Mesendoderm (in vitro differentiated cells): ENCODE data around the gene FIBP.

Experiments used
- DNase-seq: peaks from one replicate; pipeline ENCODE4 v3.0.0; 2013
- H2AK5ac ChIP-seq: 2 replicates; pipeline ENCODE4 v1.6.1; 2013; ENCODE audit warnings: low read length, inconsistent platforms
- H2BK120ac ChIP-seq: 2 replicates; pipeline ENCODE4 v1.6.1; 2013; ENCODE audit warnings: low read depth, mild to moderate bottlenecking, low read length, moderate library complexity, mixed read lengths
- H2BK15ac ChIP-seq: replicated peaks from 2 replicates; pipeline ENCODE4 v1.6.1; 2013; ENCODE audit warnings: low read depth, mild to moderate bottlenecking, moderate library complexity
- H2BK5ac ChIP-seq: 2 replicates; pipeline ENCODE4 v1.6.1; 2013; ENCODE audit warnings: low read length, inconsistent platforms
- H3K18ac ChIP-seq: 2 replicates; pipeline ENCODE4 v1.6.1; 2013; ENCODE audit warnings: mild to moderate bottlenecking, low read length, mixed read lengths
- H3K23ac ChIP-seq: one replicate; pipeline ENCODE4 v1.6.1; 2013; ENCODE audit warnings: low read length
- H3K27ac ChIP-seq: 2 replicates; pipeline ENCODE4 v1.5.1; 2013; ENCODE audit warnings: low read depth, mild to moderate bottlenecking, inconsistent platforms, low read length, moderate library complexity
- H3K27me3 ChIP-seq: 2 replicates; pipeline ENCODE4 v1.6.1; 2013; ENCODE audit warnings: low read length, control low read depth, mild to moderate bottlenecking, inconsistent platforms; ENCODE audit not compliant: insufficient read depth, poor library complexity
- H3K36me3 ChIP-seq: 2 replicates; pipeline ENCODE4 v1.6.1; 2013; ENCODE audit warnings: low read length, inconsistent platforms; ENCODE audit not compliant: control insufficient read depth, insufficient read depth
- H3K4ac ChIP-seq: one replicate; pipeline ENCODE4 v1.6.1; 2013; ENCODE audit warnings: low read depth, mild to moderate bottlenecking, low read length, moderate library complexity
- H3K4me1 ChIP-seq: 2 replicates; pipeline ENCODE4 v1.6.1; 2013; ENCODE audit warnings: low read depth, low read length, inconsistent platforms; ENCODE audit not compliant: control insufficient read depth
- H3K4me2 ChIP-seq: 2 replicates; pipeline ENCODE4 v1.6.1; 2013; ENCODE audit warnings: low read length
- H3K4me3 ChIP-seq: 2 replicates; pipeline ENCODE4 v1.5.1; 2013; ENCODE audit warnings: mild to moderate bottlenecking, low read length
- H3K56ac ChIP-seq: one replicate; pipeline ENCODE4 v1.6.1; 2013; ENCODE audit warnings: low read length
- H3K79me1 ChIP-seq: 2 replicates; pipeline ENCODE4 v1.6.1; 2013; ENCODE audit warnings: low read length, inconsistent platforms
- H3K79me2 ChIP-seq: 2 replicates; pipeline ENCODE4 v1.6.1; 2013; ENCODE audit warnings: mild to moderate bottlenecking, low read length; ENCODE audit not compliant: control insufficient read depth, insufficient read depth
- H3K9ac ChIP-seq: 2 replicates; pipeline ENCODE4 v1.6.1; 2013; ENCODE audit warnings: low read length, inconsistent platforms
- H4K5ac ChIP-seq: one replicate; pipeline ENCODE4 v1.6.1; 2013; ENCODE audit warnings: low read length
- H4K8ac ChIP-seq: one replicate; pipeline ENCODE4 v1.6.1; 2013; ENCODE audit warnings: low read depth, mild to moderate bottlenecking, control low read depth, low read length, moderate library complexity
- WGBS: extraction: QIAGEN DNeasy Blood & Tissue Kit; methylation state at CpG from one replicate; pipeline ENCODE4 v1.1.7; 2013; ENCODE audit warnings: low lambda C conversion rate, missing lambda C conversion rate; ENCODE audit not compliant: insufficient coverage; ENCODE audit errors: extremely low coverage; 5-methylcytosine and 5-hydroxymethylcytosine counted together

FIBP gene

DNA sequence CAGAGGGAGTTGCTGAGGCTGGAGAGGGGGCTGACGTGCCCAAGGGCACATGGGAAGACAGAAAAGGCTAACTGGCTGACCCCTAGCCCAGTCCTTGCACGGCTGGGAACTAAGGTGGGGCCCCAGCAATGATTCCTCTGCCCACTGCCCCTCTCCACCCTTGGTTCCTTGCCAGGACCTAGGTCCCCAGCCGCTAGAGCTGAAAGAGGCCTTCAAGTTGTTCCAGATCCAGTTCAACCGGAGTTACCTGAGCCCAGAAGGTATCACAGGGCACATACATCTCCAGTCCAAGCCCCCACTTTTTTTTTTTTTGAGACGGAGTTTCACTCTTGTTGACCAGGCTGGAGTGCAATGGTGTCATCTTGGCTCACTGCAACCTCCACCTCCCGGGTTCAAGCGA is 8.2 kb downstream of the FIBP start:
- H3K79me2 ChIP-seq, result no peaks in the 10 kb centered on the region
- H4K8ac ChIP-seq, result no peak overlapping the region
- no peak overlapping the region for H3K9ac ChIP-seq
- H4K5ac ChIP-seq, result no peak overlapping the region
- no peak overlapping the region for H3K18ac ChIP-seq
- H2BK120ac ChIP-seq, result no peak overlapping the region
- H2BK5ac ChIP-seq, result no peak overlapping the region
- H3K36me3 ChIP-seq, result peaks cover 9% of the 10 kb centered on the region
- H3K79me1 ChIP-seq, result peaks cover 2% of the 10 kb centered on the region
- no peaks in the 10 kb centered on the region for H3K4me1 ChIP-seq
- H3K27ac ChIP-seq, result no peak overlapping the region
- H3K4me2 ChIP-seq, result no peak overlapping the region
- H3K23ac ChIP-seq, result no peak overlapping the region
- no peak for DNase-seq
- no peaks in the 10 kb centered on the region for H3K27me3 ChIP-seq
- H2BK15ac ChIP-seq, result no peak overlapping the region
- no peak overlapping the region for H2AK5ac ChIP-seq
- no peak overlapping the region for H3K56ac ChIP-seq
- WGBS, result no CpG with 5 or more reads among the region's 7 CpGs
- H3K4me3 ChIP-seq, result no peak overlapping the region
- no peak overlapping the region for H3K4ac ChIP-seq

DNA sequence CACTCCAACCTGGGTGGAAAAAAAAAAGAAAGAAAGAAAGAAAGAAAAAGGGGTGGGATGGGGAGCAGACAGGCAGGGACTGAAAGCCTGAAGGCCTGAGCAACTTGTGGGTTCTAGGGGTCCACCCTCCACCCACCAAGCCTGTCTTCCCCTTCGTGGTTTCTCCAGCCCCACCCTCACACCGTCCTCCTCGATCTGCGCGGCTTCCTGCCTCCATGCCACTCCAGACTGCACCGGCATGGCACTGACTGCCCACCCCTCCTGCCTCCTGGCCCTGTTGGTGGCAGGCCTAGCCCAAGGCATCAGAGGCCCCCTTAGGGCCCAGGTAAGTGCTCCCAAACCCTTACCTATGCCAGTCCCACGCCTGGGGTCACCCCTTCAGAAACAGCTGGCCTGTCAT is 8.7 kb downstream of the FIBP start, which contains the start of gene CTSW:
CTSW (plus strand) TSS at position 221 of the 400 bp plus-strand sequence; CDS start at position 239, 18 bp downstream.
- H3K4me3 ChIP-seq, result no peak within 1 kb of the TSS

DNA sequence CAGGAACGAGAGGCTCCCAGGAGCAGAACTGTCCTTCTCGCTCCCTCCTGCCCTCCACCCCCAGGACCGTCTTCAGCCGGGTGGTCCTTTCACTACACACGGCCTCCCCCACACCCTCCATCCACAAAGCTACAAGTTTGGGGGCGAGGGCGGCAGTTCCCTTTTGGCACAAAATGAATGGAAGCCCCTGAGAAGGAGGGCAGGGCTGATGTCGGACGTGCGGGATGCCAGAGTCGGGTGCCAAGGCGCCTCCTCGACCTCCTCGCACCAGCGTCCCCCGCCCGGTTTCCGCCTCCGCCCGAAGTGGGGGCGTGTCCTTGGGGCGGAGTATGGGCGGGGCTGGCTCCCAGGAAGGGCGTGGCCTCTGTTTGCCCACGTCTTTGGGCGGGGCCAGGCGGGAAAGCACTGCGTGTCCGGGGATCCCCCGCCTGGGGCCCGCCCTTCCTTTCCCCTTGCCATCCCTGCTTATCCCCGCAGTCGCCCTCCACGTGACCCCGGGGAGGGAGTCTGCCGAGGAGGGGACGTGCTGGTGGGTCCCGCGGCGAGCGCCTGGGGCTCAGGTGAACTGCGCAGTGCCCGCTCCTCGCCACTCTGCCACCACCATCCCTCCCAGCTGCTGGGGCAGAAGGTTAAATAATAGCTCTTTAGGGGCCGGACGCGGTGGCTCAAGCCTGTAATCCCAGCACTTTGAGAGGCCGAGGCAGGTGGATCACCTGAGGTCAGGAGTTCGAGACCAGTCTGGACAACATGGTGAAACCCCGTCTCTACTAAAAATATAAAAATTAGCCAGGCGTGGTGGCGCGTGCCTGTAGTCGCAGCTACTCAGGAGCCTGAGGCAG is 14.7 kb downstream of the FIBP start:
- Histone ChIP-seq H2AK5ac (no peak overlapping the region), H3K4me1 (no peaks in the 10 kb centered on the region), H3K27me3 (no peaks in the 10 kb centered on the region), H2BK15ac (no peak overlapping the region), H3K79me1 (no peaks in the 10 kb centered on the region), H3K36me3 (no peaks in the 10 kb centered on the region), H3K79me2 (no peaks in the 10 kb centered on the region), H3K4ac (no peak overlapping the region), H3K4me2 (peak overlapping the region; percentile 99), H4K5ac (no peak overlapping the region), H3K23ac (peak overlapping the region; percentile 99), H3K56ac (peak overlapping the region; percentile 93), H3K9ac (peak overlapping the region; percentile 84), H4K8ac (no peak overlapping the region), H3K4me3 (peak overlapping the region; percentile 59), H2BK120ac (no peak overlapping the region), H2BK5ac (no peak overlapping the region), H3K27ac (no peak overlapping the region), H3K18ac (peak overlapping the region; percentile 94)
- DNase-seq, result peak; percentile 93
- no CpG with 5 or more reads among the region's 54 CpGs for WGBS

More for the DNA sequence above, 8.7 kb downstream of the FIBP start, which contains the start of gene CTSW:
- Histone ChIP-seq H2BK15ac (no peak within 1 kb of the TSS), H3K4me1 (no peaks in the 10 kb centered on the region), H2BK120ac (no peak within 1 kb of the TSS), H3K4me2 (no peak within 1 kb of the TSS), H3K79me1 (peaks cover 2% of the 10 kb centered on the region), H4K5ac (no peak within 1 kb of the TSS), H3K56ac (no peak within 1 kb of the TSS), H3K23ac (no peak within 1 kb of the TSS), H4K8ac (no peak within 1 kb of the TSS), H3K4ac (no peak within 1 kb of the TSS), H3K79me2 (no peaks in the 10 kb centered on the region), H2BK5ac (no peak within 1 kb of the TSS), H3K27ac (no peak within 1 kb of the TSS), H3K9ac (no peak within 1 kb of the TSS), H3K18ac (no peak within 1 kb of the TSS), H3K27me3 (no peaks in the 10 kb centered on the region), H3K36me3 (peaks cover 9% of the 10 kb centered on the region), H2AK5ac (no peak within 1 kb of the TSS)
- no peak for DNase-seq
- no CpG with 5 or more reads among the region's 7 CpGs for WGBS

DNA sequence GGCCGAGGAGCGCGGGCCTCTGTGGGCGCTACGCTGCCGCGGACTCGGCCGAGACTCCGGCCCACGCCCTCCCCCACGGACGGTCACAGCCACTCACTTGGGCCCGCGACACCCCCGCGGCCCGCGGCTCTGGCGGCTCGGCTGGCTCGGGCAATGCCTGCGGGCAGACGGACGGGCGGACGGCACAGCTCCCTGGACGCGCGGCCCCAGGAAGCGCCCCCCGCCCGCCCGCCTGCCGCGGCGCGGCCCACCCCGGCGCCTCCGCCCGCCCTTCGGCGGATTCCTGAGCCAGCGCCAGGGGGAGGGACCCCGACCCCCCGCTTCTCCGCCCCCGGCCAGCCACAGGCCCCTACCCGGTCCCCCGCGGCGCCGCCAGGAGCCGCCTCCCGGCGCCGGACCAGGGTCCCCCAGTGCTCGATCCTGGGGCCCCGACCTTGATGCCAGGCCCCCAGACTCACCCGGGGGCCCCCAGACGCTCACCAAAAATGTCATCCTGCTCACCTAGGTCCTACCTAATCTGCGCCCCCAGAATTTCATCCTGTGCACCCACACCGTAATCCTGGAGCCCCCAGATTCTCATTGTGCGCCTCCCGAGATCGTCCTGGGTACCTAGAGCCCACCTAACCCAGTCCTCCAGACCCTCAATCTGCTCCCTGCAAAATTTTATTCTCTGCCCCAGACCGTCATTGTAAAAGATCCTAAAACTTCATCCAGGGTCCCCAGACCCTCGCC is 15.5 kb downstream of the FIBP start, which contains the start of gene EFEMP2:
EFEMP2 (minus strand) TSS at position 215 of the 732 bp plus-strand sequence. CDS start 446 bp downstream, outside the sequence.
- Histone ChIP-seq H3K79me1 (no peaks in the 10 kb centered on the region), H2AK5ac (no peak within 1 kb of the TSS), H3K4me2 (peak within 1 kb of the TSS; percentile 99), H3K23ac (peak within 1 kb of the TSS; percentile 99), H3K18ac (peak within 1 kb of the TSS; percentile 94), H3K4me1 (no peaks in the 10 kb centered on the region), H3K9ac (peak within 1 kb of the TSS; percentile 88), H3K56ac (peak within 1 kb of the TSS; percentile 93), H3K36me3 (no peaks in the 10 kb centered on the region), H3K27ac (no peak within 1 kb of the TSS), H4K8ac (no peak within 1 kb of the TSS), H2BK5ac (no peak within 1 kb of the TSS), H4K5ac (no peak within 1 kb of the TSS), H2BK15ac (no peak within 1 kb of the TSS), H3K4me3 (peak within 1 kb of the TSS; percentile 59), H3K4ac (peak within 1 kb of the TSS; percentile 88), H3K27me3 (no peaks in the 10 kb centered on the region), H2BK120ac (peak within 1 kb of the TSS; percentile 38), H3K79me2 (no peaks in the 10 kb centered on the region)
- DNase-seq, result no peak
- no CpG with 5 or more reads among the region's 69 CpGs for WGBS

DNA sequence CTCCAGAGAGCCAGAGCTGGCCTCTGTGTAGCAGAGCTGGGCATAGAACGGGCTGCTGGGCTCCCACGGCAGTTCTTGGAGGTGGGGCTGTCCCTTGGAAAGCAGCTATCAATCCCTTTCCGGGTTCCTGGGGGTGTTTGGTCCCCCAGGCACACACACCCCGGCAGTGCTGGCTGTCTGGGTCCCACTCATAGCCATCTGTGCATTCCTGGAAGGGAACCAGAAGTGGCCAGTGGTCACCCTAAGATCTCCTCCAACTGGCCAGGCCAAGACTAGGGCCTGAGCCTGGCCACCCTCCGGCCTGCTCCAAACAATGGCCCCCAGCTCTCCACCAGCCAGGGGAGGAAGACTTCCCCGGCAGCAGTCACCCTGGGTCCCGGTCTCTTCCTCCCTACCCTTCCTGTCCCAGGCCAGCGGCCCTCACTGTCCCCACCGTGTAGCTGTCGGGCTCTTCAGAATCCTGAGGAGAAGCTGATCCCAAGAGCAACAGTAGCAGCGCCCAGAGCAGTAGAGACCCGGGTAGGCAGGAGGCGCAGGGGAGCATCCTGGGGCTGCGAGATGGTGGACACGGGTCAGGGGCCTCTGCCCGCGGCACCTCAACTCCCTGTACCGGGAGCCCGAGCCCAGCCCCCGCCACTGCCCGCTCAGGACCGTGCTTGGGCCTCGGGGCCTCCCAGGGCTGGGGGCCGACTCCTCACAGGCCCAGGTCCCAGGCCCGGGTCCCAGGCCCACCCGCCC is 16.3 kb downstream of the FIBP start:
- H3K18ac ChIP-seq, result peak overlapping the region; percentile 94
- no peaks in the 10 kb centered on the region for H3K4me1 ChIP-seq
- H3K27me3 ChIP-seq, result no peaks in the 10 kb centered on the region
- H2BK120ac ChIP-seq, result peak overlapping the region; percentile 38
- H3K4me3 ChIP-seq, result no peak overlapping the region
- no peaks in the 10 kb centered on the region for H3K36me3 ChIP-seq
- no peak overlapping the region for H2BK15ac ChIP-seq
- DNase-seq, result peak; percentile 62
- H4K5ac ChIP-seq, result no peak overlapping the region
- H3K23ac ChIP-seq, result peak overlapping the region; percentile 29
- H3K56ac ChIP-seq, result peak overlapping the region; percentile 93
- H3K27ac ChIP-seq, result no peak overlapping the region
- H4K8ac ChIP-seq, result no peak overlapping the region
- no peak overlapping the region for H2BK5ac ChIP-seq
- peak overlapping the region; percentile 88 for H3K4ac ChIP-seq
- H3K4me2 ChIP-seq, result peak overlapping the region; percentile 13
- no CpG with 5 or more reads among the region's 26 CpGs for WGBS
- H3K9ac ChIP-seq, result peak overlapping the region; percentile 64
- H2AK5ac ChIP-seq, result no peak overlapping the region
- no peaks in the 10 kb centered on the region for H3K79me1 ChIP-seq
- H3K79me2 ChIP-seq, result no peaks in the 10 kb centered on the region
